HepG2 (cell line): ENCODE data around the gene MAP3K19. TPM values are rescaled to one million over a fixed set of nuclear protein-coding genes. Genes with fewer than 3 reads are reported as not detected.
A peak's percentile ranks its signal among the peaks of the same experiment; 100 is the strongest.

Experiments used
- ATF5 ChIP-seq: sonication (generic); formaldehyde crosslinking; IDR thresholded peaks from 2 replicates; pipeline ENCODE4 v1.4.0; 2020; ENCODE audit warnings: mild to moderate bottlenecking, low read depth, missing genetic modification reagents
- GABPB1 ChIP-seq: IDR thresholded peaks from 2 replicates; pipeline ENCODE4 v1.6.1; 2016; ENCODE audit warnings: mild to moderate bottlenecking, missing genetic modification reagents, moderate library complexity, missing compliant biosample characterization
- KAT7 ChIP-seq: IDR thresholded peaks from 2 replicates; pipeline ENCODE4 v1.6.1; 2018; ENCODE audit warnings: borderline replicate concordance, missing compliant biosample characterization
- PRDM10 ChIP-seq: sonication (generic); formaldehyde crosslinking; IDR thresholded peaks from 2 replicates; pipeline ENCODE4 v1.4.0; 2020; ENCODE audit warnings: low read depth, missing genetic modification reagents
- RFXANK ChIP-seq: IDR thresholded peaks from 2 replicates; pipeline ENCODE4 v1.6.1; 2016
- RORA ChIP-seq: sonication (generic); formaldehyde crosslinking; IDR thresholded peaks from 2 replicates; pipeline ENCODE4 v1.5.0; 2020; ENCODE audit warnings: mild to moderate bottlenecking, missing genetic modification reagents, moderate library complexity
- TFAP4 ChIP-seq: sonication (generic); IDR thresholded peaks from 2 replicates; pipeline ENCODE4 v1.6.1; 2016; ENCODE audit warnings: low read depth, borderline replicate concordance
- ZBTB4 ChIP-seq: sonication (generic); formaldehyde crosslinking; IDR thresholded peaks from 2 replicates; pipeline ENCODE4 v1.4.0; 2020; ENCODE audit warnings: missing genetic modification reagents, mild to moderate bottlenecking, borderline replicate concordance
- ZBTB7B ChIP-seq: sonication (generic); formaldehyde crosslinking; IDR thresholded peaks from 2 replicates; pipeline ENCODE4 v1.4.0; 2020; ENCODE audit warnings: missing genetic modification reagents
- ZFP82 ChIP-seq: sonication (generic); formaldehyde crosslinking; IDR thresholded peaks from 2 replicates; pipeline ENCODE4 v1.5.1; 2020; ENCODE audit warnings: mild to moderate bottlenecking, missing genetic modification reagents, borderline replicate concordance
- ZNF124 ChIP-seq: sonication (generic); formaldehyde crosslinking; IDR thresholded peaks from 2 replicates; pipeline ENCODE4 v1.4.0; 2020; ENCODE audit warnings: missing genetic modification reagents
- ZNF264 ChIP-seq: sonication (generic); formaldehyde crosslinking; IDR thresholded peaks from 2 replicates; pipeline ENCODE4 v1.4.0; 2020; ENCODE audit warnings: missing genetic modification reagents
- ZNF607 ChIP-seq: sonication (generic); formaldehyde crosslinking; IDR thresholded peaks from 2 replicates; pipeline ENCODE4 v1.5.1; 2020; ENCODE audit warnings: missing genetic modification reagents, mild to moderate bottlenecking, borderline replicate concordance
- ZNF839 ChIP-seq: sonication (generic); formaldehyde crosslinking; IDR thresholded peaks from 2 replicates; pipeline ENCODE4 v1.4.0; 2020; ENCODE audit warnings: missing genetic modification reagents, mild to moderate bottlenecking, borderline replicate concordance
- ZSCAN22 ChIP-seq: sonication (generic); formaldehyde crosslinking; IDR thresholded peaks from 2 replicates; pipeline ENCODE4 v1.4.0; 2020; ENCODE audit warnings: mild to moderate bottlenecking, missing genetic modification reagents
- polyA plus RNA-seq, 8 experiments: library from polyadenylated mRNA; depleted of rRNA in 3 of 8; stranded (reverse) in 7 of 8; unstranded in 1 of 8; fragments of >200 nt; fragmentation: Illumina TruSeq in 4 of 8; extraction: Trizol in 4 of 8; gene quantifications; 2 replicates each; pipeline versions ENCODE4 v1.2.1 to v1.2.3, GENCODE V29; 2011 to 2016; ENCODE audit warnings: low read depth in 4 of 8, missing spikeins in 1 of 8, mixed read lengths in 1 of 8; ENCODE audit not compliant: insufficient read depth in 1 of 8
- total RNA-seq, 5 experiments: library from RNA; depleted of rRNA; stranded (reverse); fragments of >200 nt; fragmentation: Illumina TruSeq; extraction: Trizol; gene quantifications; 2 replicates each; pipeline ENCODE4 v1.2.3, GENCODE V29; 2016; ENCODE audit warnings: low read depth in 1 of 5

Gene MAP3K19
- total and polyA plus RNA-seq, 2 of the 13 experiments (the other 11 are each of a cell fraction or from before 2014, with no cell fraction given) = not detected

GRCh38 chr2:134918526-134919340, 128.5 kb downstream of the MAP3K19 start, which contains the start of gene CCNT2 (continued):
- TF ChIP-seq ZBTB4 (CRISPR knock-in tag) (peak; percentile 67; the same call in 1 of the 2 replicates), TFAP4 (peak; percentile 63; the same call in 1 of the 2 replicates), RORA (CRISPR knock-in tag) (no peak), ZBTB7B (CRISPR knock-in tag) (peak; percentile 72; the same call in 1 of the 2 replicates), PRDM10 (CRISPR knock-in tag) (no peak), ZNF124 (no peak), ATF5 (CRISPR knock-in tag) (peak; percentile 88; the same call in 1 of the 2 replicates), ZNF607 (CRISPR knock-in tag) (peak; percentile 90), ZNF264 (CRISPR knock-in tag) (no peak; the same call in 1 of the 2 replicates), RFXANK (CRISPR knock-in tag) (0 out of 2 replicates have a peak, but pooled peaks have one; percentile 40), ZSCAN22 (CRISPR knock-in tag) (0 out of 2 replicates have a peak, but pooled peaks have one; percentile 45), ZFP82 (no peak), ZNF839 (CRISPR knock-in tag) (no peak), GABPB1 (CRISPR knock-in tag) (peak; percentile 88), KAT7 (CRISPR knock-in tag) (0 out of 2 replicates have a peak, but pooled peaks have one; percentile 29)
